ENCODE data around the gene NT5DC3.

Gene NT5DC3

GRCh38 chr12:103778781-103779180, 62.3 kb downstream of the NT5DC3 start:
- TF ChIP-seq EZH2phosphoT487 (IDR thresholded peaks at IDR 0.05; ENCODE audit: borderline replicate concordance) (no peak), CTCF (conservative IDR thresholded peaks at IDR 0.05; ENCODE audit: low read length) (no peak)
- no peaks in the 10 kb centered on the region; the same call in 1 of the 2 replicates for H3K36me3 ChIP-seq (ENCODE audit: insufficient read depth, low read length)

GRCh38 chr12:103774977-103775560, 66.0 kb downstream of the NT5DC3 start:
- Histone ChIP-seq H3K27me3 (ENCODE audit: insufficient read depth, low read length, poor library complexity, severe bottlenecking) (no peaks in the 10 kb centered on the region), H3K36me3 (ENCODE audit: insufficient read depth, low read length) (no peaks in the 10 kb centered on the region; the same call in 1 of the 2 replicates), H3K9me3 (ENCODE audit: insufficient read depth, low read depth, low read length) (no peaks in the 10 kb centered on the region), H3K4me1 (ENCODE audit: insufficient read depth, low read length, poor library complexity, severe bottlenecking) (no peaks in the 10 kb centered on the region), H3K4me2 (ENCODE audit: low read depth, low read length, poor library complexity, severe bottlenecking) (no peak overlapping the region), H3K9ac (ENCODE audit: low read depth, low read length, poor library complexity, severe bottlenecking) (no peak overlapping the region), H3K4me3 (ENCODE audit: low read length, poor library complexity, severe bottlenecking) (no peak overlapping the region), H3K79me2 (ENCODE audit: insufficient read depth, low read length) (no peaks in the 10 kb centered on the region), H3K9me2 (replicated peaks; ENCODE audit: low read depth, low read length) (no peaks in the 10 kb centered on the region), H3F3A (ENCODE audit: low read depth) (no peaks in the 10 kb centered on the region), H4K20me1 (ENCODE audit: insufficient read depth, low read length, poor library complexity, severe bottlenecking) (no peaks in the 10 kb centered on the region), H2AFZ (ENCODE audit: low read length) (no peak overlapping the region)
- TF ChIP-seq EZH2phosphoT487 (IDR thresholded peaks at IDR 0.05; ENCODE audit: borderline replicate concordance) (no peak), CTCF (conservative IDR thresholded peaks at IDR 0.05; ENCODE audit: low read length) (no peak)

More at GRCh38 chr12:103778781-103779180, 62.3 kb downstream of the NT5DC3 start:
- H3K27me3 ChIP-seq (ENCODE audit: insufficient read depth, low read length, poor library complexity, severe bottlenecking): no peaks in the 10 kb centered on the region
- H4K20me1 ChIP-seq (ENCODE audit: insufficient read depth, low read length, poor library complexity, severe bottlenecking): no peaks in the 10 kb centered on the region
- no peaks in the 10 kb centered on the region for H3F3A ChIP-seq (ENCODE audit: low read depth)
- H3K4me1 ChIP-seq (ENCODE audit: insufficient read depth, low read length, poor library complexity, severe bottlenecking): no peaks in the 10 kb centered on the region
- no peak overlapping the region for H3K4me2 ChIP-seq (ENCODE audit: low read depth, low read length, poor library complexity, severe bottlenecking)
- H2AFZ ChIP-seq (ENCODE audit: low read length): no peak overlapping the region
- no peaks in the 10 kb centered on the region for H3K9me2 ChIP-seq (replicated peaks; ENCODE audit: low read depth, low read length)
- H3K9ac ChIP-seq (ENCODE audit: low read depth, low read length, poor library complexity, severe bottlenecking): no peak overlapping the region
- no peaks in the 10 kb centered on the region for H3K9me3 ChIP-seq (ENCODE audit: insufficient read depth, low read depth, low read length)
- no peak overlapping the region for H3K4me3 ChIP-seq (ENCODE audit: low read length, poor library complexity, severe bottlenecking)
- no peaks in the 10 kb centered on the region for H3K79me2 ChIP-seq (ENCODE audit: insufficient read depth, low read length)

GRCh38 chr12:103773109-103773910, 67.7 kb downstream of the NT5DC3 start:
- H4K20me1 ChIP-seq (ENCODE audit: insufficient read depth, low read length, poor library complexity, severe bottlenecking): no peaks in the 10 kb centered on the region
- no peak overlapping the region for H3K4me2 ChIP-seq (ENCODE audit: low read depth, low read length, poor library complexity, severe bottlenecking)
- H3K27me3 ChIP-seq (ENCODE audit: insufficient read depth, low read length, poor library complexity, severe bottlenecking): no peaks in the 10 kb centered on the region
- H3F3A ChIP-seq (ENCODE audit: low read depth): no peaks in the 10 kb centered on the region
- H3K4me1 ChIP-seq (ENCODE audit: insufficient read depth, low read length, poor library complexity, severe bottlenecking): no peaks in the 10 kb centered on the region
- no peaks in the 10 kb centered on the region; the same call in 1 of the 2 replicates for H3K36me3 ChIP-seq (ENCODE audit: insufficient read depth, low read length)
- no peak overlapping the region for H3K9ac ChIP-seq (ENCODE audit: low read depth, low read length, poor library complexity, severe bottlenecking)
- no peak overlapping the region for H2AFZ ChIP-seq (ENCODE audit: low read length)
- no peaks in the 10 kb centered on the region for H3K9me3 ChIP-seq (ENCODE audit: insufficient read depth, low read depth, low read length)
- H3K4me3 ChIP-seq (ENCODE audit: low read length, poor library complexity, severe bottlenecking): no peak overlapping the region
- H3K9me2 ChIP-seq (replicated peaks; ENCODE audit: low read depth, low read length): no peaks in the 10 kb centered on the region
- TF ChIP-seq EZH2phosphoT487 (IDR thresholded peaks at IDR 0.05; ENCODE audit: borderline replicate concordance): no peak
- no peaks in the 10 kb centered on the region for H3K79me2 ChIP-seq (ENCODE audit: insufficient read depth, low read length)

All from Loucy (cell line).